HG03521 (cell line): ENCODE measurements around the gene CELSR2.
"Not testable (repeated sequence)": the region's sequence is repeated elsewhere in the genome, so short reads cannot be mapped to it uniquely, and the experiment has no call there.

Experiments
- ATAC-seq: cut with Tn5 transposase; IDR thresholded peaks from one replicate; pipeline ENCODE4 v1.9.1; 2021; ENCODE audit warnings: mild to moderate bottlenecking, moderate library complexity; ENCODE audit not compliant: unreplicated experiment

The CELSR2 gene

GRCh38 chr1:109248797-109249629, at the start of gene CELSR2:
Gene CELSR2 (plus strand): TSS chr1:109249539. CDS start chr1:109250080, 541 bp downstream.
- peak; percentile 77 for ATAC-seq

- ATAC-seq: no peak
Measured at GRCh38 chr1:109199710-109200109, 49.6 kb upstream of the CELSR2 start.

- ATAC-seq: no peak
Measured at GRCh38 chr1:109201123-109201703, 48.1 kb upstream of the CELSR2 start.

- no peak for ATAC-seq
Measured at GRCh38 chr1:109204484-109204883, 44.9 kb upstream of the CELSR2 start.

GRCh38 chr1:109206339-109206738, 43.0 kb upstream of the CELSR2 start:
- ATAC-seq: no peak

- no peak for ATAC-seq
Measured at GRCh38 chr1:109207467-109208103, 41.8 kb upstream of the CELSR2 start.

- no peak for ATAC-seq
Measured at GRCh38 chr1:109208394-109208793, 40.9 kb upstream of the CELSR2 start.

GRCh38 chr1:109208836-109209463, 40.4 kb upstream of the CELSR2 start:
- ATAC-seq: no peak

GRCh38 chr1:109210058-109210457, 39.3 kb upstream of the CELSR2 start:
- no peak for ATAC-seq

GRCh38 chr1:109213345-109213823, 36.0 kb upstream of the CELSR2 start:
- no peak for ATAC-seq

GRCh38 chr1:109213824-109214693, 35.3 kb upstream of the CELSR2 start, which contains the start of gene SARS1:
Gene SARS1 (plus strand): TSS chr1:109213918. CDS start chr1:109213993, 75 bp downstream.
- peak; percentile 81 for ATAC-seq

- no peak for ATAC-seq
Measured at GRCh38 chr1:109214695-109215623, 34.4 kb upstream of the CELSR2 start.

- no peak for ATAC-seq
Measured at GRCh38 chr1:109216662-109217061, 32.7 kb upstream of the CELSR2 start.

GRCh38 chr1:109218516-109218915, 30.8 kb upstream of the CELSR2 start:
- no peak for ATAC-seq

- ATAC-seq: not testable (repeated sequence)
Measured at GRCh38 chr1:109221201-109221600, 28.1 kb upstream of the CELSR2 start.

- no peak for ATAC-seq
Measured at GRCh38 chr1:109225308-109225707, 24.0 kb upstream of the CELSR2 start.

- no peak for ATAC-seq
Measured at GRCh38 chr1:109225711-109226445, 23.5 kb upstream of the CELSR2 start.

- ATAC-seq: no peak
Measured at GRCh38 chr1:109228167-109228566, 21.2 kb upstream of the CELSR2 start.
